H1 (cell line): Measurements from ENCODE around the gene NOTCH4. TPM values are rescaled to one million over a fixed set of nuclear protein-coding genes. Genes with fewer than 3 reads are reported as not detected.

Source experiments
- CBX5 ChIP-seq: fragments of 300-800, 300-1000 bp; sonication (generic); IDR thresholded peaks from 2 replicates; pipeline ENCODE4 v1.7.1; 2016; ENCODE audit warnings: antibody characterized with exemption, low read length, low read depth
- CBX8 ChIP-seq: fragments of 300-800, 300-1000 bp; sonication (generic); IDR thresholded peaks from 2 replicates; pipeline ENCODE4 v1.7.1; 2016; ENCODE audit warnings: low read depth, low read length, borderline replicate concordance
- CEBPB ChIP-seq: IDR thresholded peaks from 2 replicates; pipeline ENCODE4 v1.6.1; 2012; ENCODE audit warnings: low read depth, low read length
- CHD2 ChIP-seq: IDR thresholded peaks from 2 replicates; pipeline ENCODE4 v1.6.1; 2012; ENCODE audit warnings: low read length, improper control_type of control experiment
- EZH2 ChIP-seq: fragments of 200-600 bp; sonication (generic); IDR thresholded peaks from 2 replicates; pipeline ENCODE4 v1.7.1; 2012; ENCODE audit warnings: low read depth, mild to moderate bottlenecking, moderate library complexity, low read length, inconsistent platforms; ENCODE audit not compliant: severe bottlenecking
- GABPA ChIP-seq: IDR thresholded peaks from 2 replicates; pipeline ENCODE4 v1.6.1; 2011; ENCODE audit warnings: mild to moderate bottlenecking, low read length, moderate library complexity, borderline replicate concordance; ENCODE audit not compliant: insufficient read depth
- GTF2F1 ChIP-seq: IDR thresholded peaks from 2 replicates; pipeline ENCODE4 v1.6.1; 2012; ENCODE audit warnings: low read depth, low read length, improper control_type of control experiment, borderline replicate concordance
- JUN ChIP-seq: IDR thresholded peaks from 2 replicates; pipeline ENCODE4 v1.6.1; 2011; ENCODE audit warnings: low read depth, mild to moderate bottlenecking, improper control_type of control experiment, low read length
- KDM1A ChIP-seq: fragments of 200-600, 300-600 bp; sonication (generic); IDR thresholded peaks from 2 replicates; pipeline ENCODE4 v1.7.1; 2016; ENCODE audit warnings: mild to moderate bottlenecking, low read length, borderline replicate concordance
- NANOG ChIP-seq: IDR thresholded peaks from 2 replicates; pipeline ENCODE4 v1.6.1; 2011; ENCODE audit warnings: low read length, low read depth, mild to moderate bottlenecking, inconsistent platforms; ENCODE audit not compliant: insufficient read depth, poor library complexity, severe bottlenecking
- NRF1 ChIP-seq: IDR thresholded peaks from 2 replicates; pipeline ENCODE4 v1.6.1; 2011; ENCODE audit warnings: mild to moderate bottlenecking, low read depth, low read length, improper control_type of control experiment
- POLR2AphosphoS5 ChIP-seq: IDR thresholded peaks from 2 replicates; pipeline ENCODE4 v1.6.1; 2011; ENCODE audit warnings: low read depth, low read length
- RNF2 ChIP-seq: fragments of 200-900, 300-1000 bp; sonication (generic); IDR thresholded peaks from 2 replicates; pipeline ENCODE4 v1.7.1; 2016; ENCODE audit warnings: borderline replicate concordance, low read depth, mild to moderate bottlenecking, antibody characterized with exemption, low read length; ENCODE audit not compliant: poor library complexity, severe bottlenecking; ENCODE audit errors: missing control alignments
- SIN3A ChIP-seq, 2 experiments: IDR thresholded peaks in 1 of 2; conservative IDR thresholded peaks in 1 of 2; 2 replicates each; pipeline ENCODE4 v1.6.1; 2011 to 2012; ENCODE audit warnings: low read length in 2 of 2, improper control_type of control experiment in 1 of 2, low read depth in 1 of 2, mild to moderate bottlenecking in 1 of 2
- SIRT6 ChIP-seq: IDR thresholded peaks from one replicate; pipeline ENCODE4 v1.7.1; 2012; ENCODE audit warnings: low read length, inconsistent platforms
- SP2 ChIP-seq: IDR thresholded peaks from 2 replicates; pipeline ENCODE4 v1.6.1; 2012; ENCODE audit warnings: mild to moderate bottlenecking, low read length, inconsistent platforms
- TAF7 ChIP-seq: optimal IDR thresholded peaks from 2 replicates; pipeline ENCODE3; 2011; ENCODE audit warnings: low read depth, mild to moderate bottlenecking, inconsistent platforms, low read length, moderate library complexity, borderline replicate concordance
- TCF12 ChIP-seq: IDR thresholded peaks from 2 replicates; pipeline ENCODE4 v1.6.1; 2011; ENCODE audit warnings: low read depth, mild to moderate bottlenecking, low read length
- YY1 ChIP-seq: IDR thresholded peaks from 2 replicates; pipeline ENCODE4 v1.6.1; 2011; ENCODE audit warnings: low read depth, mild to moderate bottlenecking, low read length
- polyA plus RNA-seq, 7 experiments: library from polyadenylated mRNA; depleted of rRNA in 3 of 7; stranded (reverse) in 5 of 7; unstranded in 2 of 7; fragments of >200 nt in 5 of 7; fragments of 200-250 nt in 2 of 7; gene quantifications; 1 replicate in 5 of 7; 2 replicates in 1 of 7; 4 replicates in 1 of 7; pipeline versions ENCODE4 v1.2.1 to v1.2.3, GENCODE V29; 2011 to 2013; ENCODE audit warnings: missing spikeins in 2 of 7, mixed read lengths in 2 of 7
- total RNA-seq: library from RNA; stranded (reverse); fragmentation: NEBNext Ultra II Directional; extraction: Animal tissue kit (Norgen Biotek cat#: 25700); gene quantifications from 2 replicates; pipeline ENCODE4 v1.2.1, GENCODE V29; 2021
- TF ChIP-seq, protein P1 (sequence below): IDR thresholded peaks from 2 replicates; pipeline ENCODE4 v1.6.1; 2012; ENCODE audit warnings: inconsistent platforms
- TF ChIP-seq, protein P2 (sequence below): IDR thresholded peaks from 2 replicates; pipeline ENCODE4 v1.6.1; 2012; ENCODE audit warnings: low read length, inconsistent platforms

Gene NOTCH4
- total and polyA plus RNA-seq, 2 of the 8 experiments (the other 6 are each of a cell fraction or from before 2014, with no cell fraction given), result 1.9 to 2.8 TPM

GRCh38 chr6:32153564-32154513 lies 70.0 kb downstream of the NOTCH4 start, which contains the start of gene PPT2 (continued):
- TF ChIP-seq CEBPB, result no peak
- peak; percentile 91 to 93 for TF ChIP-seq SIN3A (conservative IDR thresholded peaks at IDR 0.05 in 1 of 2, IDR thresholded peaks at IDR 0.05 in 1 of 2; ENCODE audit: low read depth in 1 of 2, low read length in 2 of 2)
- TF ChIP-seq POLR2AphosphoS5, result peak; percentile 60; the same call in 1 of the 2 replicates
- TF ChIP-seq CBX5, result no peak
- TF ChIP-seq CHD2, result peak; percentile 84
- 0 out of 2 replicates have a peak, but pooled peaks have one; percentile 45 for TF ChIP-seq TCF12
- no peak for TF ChIP-seq SP2
- no peak for TF ChIP-seq EZH2
- peak; percentile 71 for TF ChIP-seq TAF7
- TF ChIP-seq, protein P1, sequence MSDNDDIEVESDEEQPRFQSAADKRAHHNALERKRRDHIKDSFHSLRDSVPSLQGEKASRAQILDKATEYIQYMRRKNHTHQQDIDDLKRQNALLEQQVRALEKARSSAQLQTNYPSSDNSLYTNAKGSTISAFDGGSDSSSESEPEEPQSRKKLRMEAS, result peak; percentile 66
- no peak for TF ChIP-seq RNF2
- TF ChIP-seq, protein P2, sequence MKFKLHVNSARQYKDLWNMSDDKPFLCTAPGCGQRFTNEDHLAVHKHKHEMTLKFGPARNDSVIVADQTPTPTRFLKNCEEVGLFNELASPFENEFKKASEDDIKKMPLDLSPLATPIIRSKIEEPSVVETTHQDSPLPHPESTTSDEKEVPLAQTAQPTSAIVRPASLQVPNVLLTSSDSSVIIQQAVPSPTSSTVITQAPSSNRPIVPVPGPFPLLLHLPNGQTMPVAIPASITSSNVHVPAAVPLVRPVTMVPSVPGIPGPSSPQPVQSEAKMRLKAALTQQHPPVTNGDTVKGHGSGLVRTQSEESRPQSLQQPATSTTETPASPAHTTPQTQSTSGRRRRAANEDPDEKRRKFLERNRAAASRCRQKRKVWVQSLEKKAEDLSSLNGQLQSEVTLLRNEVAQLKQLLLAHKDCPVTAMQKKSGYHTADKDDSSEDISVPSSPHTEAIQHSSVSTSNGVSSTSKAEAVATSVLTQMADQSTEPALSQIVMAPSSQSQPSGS, result 0 out of 2 replicates have a peak, but pooled peaks have one; percentile 57
- no peak for TF ChIP-seq GTF2F1
- TF ChIP-seq NANOG, result no peak
- no peak; the same call in 1 of the 2 replicates for TF ChIP-seq GABPA
- TF ChIP-seq JUN, result no peak
- 0 out of 2 replicates have a peak, but pooled peaks have one; percentile 9 for TF ChIP-seq YY1
- no peak for TF ChIP-seq CBX8
- TF ChIP-seq KDM1A, result no peak
- no peak for TF ChIP-seq SIRT6
- TF ChIP-seq NRF1, result no peak
